ENCODE results near the gene COL24A1. TPM values are rescaled to one million over a fixed set of nuclear protein-coding genes. Genes with fewer than 3 reads are reported as not detected.

Gene COL24A1
- total and polyA plus RNA-seq, 2 donors (not counting 3 experiments of a cell fraction or from before 2014, with no cell fraction given) = 0.03 TPM; not detected in 1

- ChIA-PET CTCF (no interaction called here), POLR2A (no interaction called here)
- no peaks in the 10 kb centered on the region for H3K9me3 ChIP-seq (replicated peaks; ENCODE audit: control insufficient read depth, insufficient read depth, low read length)
- DNase-seq (ENCODE audit: low read depth, low spot score) = no peak
- dilution Hi-C loops (cut with MboI; ENCODE audit: extremely low pct_ligation_motif_present, low sequenced_read_pairs) = no loop called here
- peaks cover 0 to 3% of the 10 kb centered on the region in 2 experiments for H3K27me3 ChIP-seq (ENCODE audit: control insufficient read depth in 2 of 2, insufficient read depth in 2 of 2, low read length in 2 of 2)
- BruUV-seq (replicated peaks) = no TSS peak
- no peaks in the 10 kb centered on the region for H4K20me1 ChIP-seq (replicated peaks; ENCODE audit: control insufficient read depth, extremely low read depth, insufficient read depth, low read length)
- TF ChIP-seq CTCF (IDR thresholded peaks at IDR 0.05; ENCODE audit: extremely low read depth in 1 of 2, insufficient read depth in 1 of 2, low read depth in 1 of 2, low read length in 2 of 2) (no peak), EZH2 (IDR thresholded peaks at IDR 0.05; ENCODE audit: borderline replicate concordance, low read depth, low read length, severe bottlenecking) (no peak), MYC (IDR thresholded peaks at IDR 0.05; ENCODE audit: low read depth, low read length) (no peak), POLR2AphosphoS5 (IDR thresholded peaks at IDR 0.05; ENCODE audit: insufficient read depth, low read depth, low read length) (no peak), POLR2A (IDR thresholded peaks at IDR 0.05; ENCODE audit: low read depth, low read length) (no peak), MAX (IDR thresholded peaks at IDR 0.05; ENCODE audit: insufficient read depth, insufficient read length) (no peak), FOS (IDR thresholded peaks at IDR 0.05; ENCODE audit: borderline replicate concordance, insufficient read depth, low read length) (no peak), JUN (IDR thresholded peaks at IDR 0.05; ENCODE audit: borderline replicate concordance, insufficient read depth, insufficient read length, low read depth) (no peak), GATA2 (IDR thresholded peaks at IDR 0.05; ENCODE audit: insufficient read depth, insufficient read length, low read depth, low read length) (no peak)
- FAIRE-seq = no peak
- no peaks in the 10 kb centered on the region for H3K9me1 ChIP-seq (replicated peaks; ENCODE audit: control insufficient read depth, extremely low read depth, insufficient read depth, low read length)
- intact Hi-C loops (cut with micrococcal nuclease) = no loop called here
- no peaks in the 10 kb centered on the region for H3K4me1 ChIP-seq (ENCODE audit: control insufficient read depth, extremely low read depth, insufficient read depth, low read length)
- no peak overlapping the region for H3K27ac ChIP-seq (ENCODE audit: insufficient read depth, low read depth, low read length)
- no peak overlapping the region for H3K4me3 ChIP-seq (replicated peaks in 1 of 3; ENCODE audit: insufficient read depth in 1 of 3, low read depth in 1 of 3, low read length in 3 of 3)
- H2AFZ ChIP-seq (ENCODE audit: low read depth, low read length) = no peak overlapping the region
- H3K79me2 ChIP-seq (ENCODE audit: control insufficient read depth, insufficient read depth, low read length) = no peaks in the 10 kb centered on the region
- H3K4me2 ChIP-seq (ENCODE audit: insufficient read depth, low read length) = no peak overlapping the region
- H3K9ac ChIP-seq (replicated peaks; ENCODE audit: extremely low read depth, insufficient read depth, low read length) = no peak overlapping the region
- no peaks in the 10 kb centered on the region for H3K36me3 ChIP-seq (ENCODE audit: control insufficient read depth in 2 of 2, extremely low read depth in 1 of 2, insufficient read depth in 2 of 2, low read length in 2 of 2)
These were observed 325.7 kb downstream of the COL24A1 start for GRCh38 chr1:85830837-85831236.

Measured in endothelial cell of umbilical vein (primary cell).